ENCODE results near the gene ANXA2.

Gene ANXA2

DNA sequence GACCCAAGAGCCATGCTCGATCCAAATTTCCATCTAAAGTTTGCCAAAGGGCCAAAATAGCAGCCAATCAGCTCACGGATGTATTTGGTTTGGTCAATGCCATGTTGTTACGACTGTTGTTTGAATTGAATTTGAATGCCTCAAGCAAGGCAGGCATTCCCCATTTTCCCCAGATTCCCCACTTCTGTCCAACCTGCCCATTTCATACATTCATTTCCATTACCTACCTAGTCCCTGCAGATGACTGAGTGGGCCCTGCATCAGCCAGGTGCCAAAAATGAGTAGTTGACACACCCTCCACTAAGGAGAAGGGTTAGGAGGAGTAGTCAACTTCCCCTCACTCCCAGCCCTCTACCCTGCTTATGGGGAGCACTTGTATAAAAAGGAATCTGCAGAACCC lies 51.7 kb downstream of the ANXA2 start:
- TF ChIP-seq, protein P1, sequence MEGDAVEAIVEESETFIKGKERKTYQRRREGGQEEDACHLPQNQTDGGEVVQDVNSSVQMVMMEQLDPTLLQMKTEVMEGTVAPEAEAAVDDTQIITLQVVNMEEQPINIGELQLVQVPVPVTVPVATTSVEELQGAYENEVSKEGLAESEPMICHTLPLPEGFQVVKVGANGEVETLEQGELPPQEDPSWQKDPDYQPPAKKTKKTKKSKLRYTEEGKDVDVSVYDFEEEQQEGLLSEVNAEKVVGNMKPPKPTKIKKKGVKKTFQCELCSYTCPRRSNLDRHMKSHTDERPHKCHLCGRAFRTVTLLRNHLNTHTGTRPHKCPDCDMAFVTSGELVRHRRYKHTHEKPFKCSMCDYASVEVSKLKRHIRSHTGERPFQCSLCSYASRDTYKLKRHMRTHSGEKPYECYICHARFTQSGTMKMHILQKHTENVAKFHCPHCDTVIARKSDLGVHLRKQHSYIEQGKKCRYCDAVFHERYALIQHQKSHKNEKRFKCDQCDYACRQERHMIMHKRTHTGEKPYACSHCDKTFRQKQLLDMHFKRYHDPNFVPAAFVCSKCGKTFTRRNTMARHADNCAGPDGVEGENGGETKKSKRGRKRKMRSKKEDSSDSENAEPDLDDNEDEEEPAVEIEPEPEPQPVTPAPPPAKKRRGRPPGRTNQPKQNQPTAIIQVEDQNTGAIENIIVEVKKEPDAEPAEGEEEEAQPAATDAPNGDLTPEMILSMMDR (IDR thresholded peaks at IDR 0.05; ENCODE audit: control insufficient read depth, extremely low read depth, insufficient read depth), result no peak
- no peak overlapping the region for H3K4me3 ChIP-seq (ENCODE audit: low read depth, low read length)
- DNase-seq (ENCODE audit: low read depth), result no peak

DNA sequence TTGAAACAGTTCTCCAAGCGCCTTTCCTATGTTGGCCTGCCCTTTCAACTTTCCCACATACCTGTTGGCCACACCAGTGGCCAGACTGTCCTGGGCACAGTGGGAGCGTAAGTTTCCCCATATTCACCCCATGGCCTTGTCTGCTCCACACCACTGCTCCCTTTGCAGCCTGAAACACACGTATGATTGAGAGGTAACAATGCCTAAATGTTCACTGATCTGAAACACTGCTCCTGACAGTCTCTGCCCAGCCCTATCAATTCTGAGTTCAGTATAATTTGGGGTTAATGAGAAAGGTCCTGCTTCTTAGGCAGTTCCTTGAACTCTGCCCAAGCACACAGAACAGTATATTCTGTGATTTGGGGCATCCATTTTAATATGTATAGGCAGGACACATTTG lies 52.2 kb downstream of the ANXA2 start:
- DNase-seq (ENCODE audit: low read depth), result no peak
- TF ChIP-seq, protein P1 (IDR thresholded peaks at IDR 0.05; ENCODE audit: control insufficient read depth, extremely low read depth, insufficient read depth), result no peak
- no peak overlapping the region for H3K4me3 ChIP-seq (ENCODE audit: low read depth, low read length)

DNA sequence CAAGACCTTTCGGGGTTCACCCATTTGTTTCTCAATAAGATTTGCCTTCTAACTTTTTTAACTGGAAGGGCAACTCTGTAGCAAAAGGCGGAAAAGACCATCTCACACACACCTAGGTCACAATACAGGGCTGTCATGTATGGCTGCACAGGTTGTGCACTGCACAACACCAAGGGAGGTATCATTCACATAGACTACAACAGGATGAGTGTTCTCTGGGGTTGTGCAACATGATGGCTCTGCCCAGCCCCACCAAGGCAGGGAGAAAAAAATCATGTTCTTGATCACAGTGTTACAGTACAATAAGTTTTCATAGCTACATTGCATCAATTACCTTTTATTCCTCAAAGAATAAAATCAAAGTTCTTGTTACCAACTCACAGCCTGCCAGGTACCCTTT lies 52.8 kb downstream of the ANXA2 start:
- DNase-seq (ENCODE audit: low read depth), result no peak
- TF ChIP-seq, protein P1 (IDR thresholded peaks at IDR 0.05; ENCODE audit: control insufficient read depth, extremely low read depth, insufficient read depth), result no peak
- H3K4me3 ChIP-seq (ENCODE audit: low read depth, low read length), result no peak overlapping the region

DNA sequence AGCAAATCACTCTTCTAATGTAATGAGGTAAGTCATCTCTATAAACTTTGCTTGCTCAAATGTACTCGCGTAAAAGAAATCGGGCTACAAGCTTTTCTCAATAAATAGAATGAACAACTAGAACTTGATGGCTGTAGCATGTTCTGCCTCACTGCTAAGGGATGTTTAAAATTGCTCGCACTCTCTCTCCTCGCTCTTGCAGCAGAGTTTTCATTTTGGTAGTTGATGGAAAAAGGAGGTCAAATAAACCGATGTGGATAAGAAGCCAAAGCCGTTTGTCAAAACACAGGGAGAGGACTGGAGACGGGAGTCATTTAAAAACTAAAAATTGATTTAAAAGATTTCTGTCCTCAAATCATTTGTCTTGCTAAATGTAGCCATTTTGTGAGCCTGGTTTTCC lies 53.3 kb downstream of the ANXA2 start:
- H3K4me3 ChIP-seq (ENCODE audit: low read depth, low read length), result no peak overlapping the region
- no peak for DNase-seq (ENCODE audit: low read depth)
- TF ChIP-seq, protein P1 (IDR thresholded peaks at IDR 0.05; ENCODE audit: control insufficient read depth, extremely low read depth, insufficient read depth), result no peak

DNA sequence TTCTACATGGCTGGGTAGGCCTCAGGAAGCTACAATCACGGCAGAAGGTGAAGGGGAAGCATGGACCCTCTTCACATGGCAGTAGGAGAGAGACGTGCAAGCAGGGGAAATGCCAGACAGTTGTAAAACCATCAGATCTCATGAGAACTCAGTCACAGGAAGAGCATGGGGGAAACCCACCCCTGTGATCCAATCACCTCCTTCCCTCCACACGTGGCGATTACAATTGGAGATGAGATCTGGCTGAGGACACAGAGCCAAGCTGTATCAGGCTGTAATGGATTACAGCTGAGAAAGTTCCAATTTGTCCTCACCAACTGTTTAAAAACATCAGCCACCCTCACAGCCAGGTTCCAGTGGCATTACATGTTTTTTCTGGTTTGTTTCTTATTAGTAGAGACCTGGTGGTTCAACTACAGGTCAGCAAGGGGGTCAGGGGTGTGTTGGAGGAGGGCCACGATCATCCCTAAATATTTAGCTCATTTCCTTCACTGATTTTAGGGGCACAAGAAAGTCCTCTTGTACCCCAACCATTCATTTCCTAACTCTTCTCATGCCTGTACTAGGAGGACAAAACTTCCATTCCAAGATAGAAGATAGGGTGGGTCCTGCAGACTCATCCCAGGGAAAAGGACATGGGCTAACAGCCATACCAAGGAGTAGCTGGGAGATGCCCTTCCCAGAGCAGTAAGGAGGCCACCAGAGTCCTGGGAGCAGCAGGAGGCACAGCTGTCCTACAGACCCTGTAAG lies 54.4 kb downstream of the ANXA2 start:
- TF ChIP-seq, protein P1 (IDR thresholded peaks at IDR 0.05; ENCODE audit: control insufficient read depth, extremely low read depth, insufficient read depth), result no peak
- no peak for DNase-seq (ENCODE audit: low read depth)
- no peak overlapping the region for H3K4me3 ChIP-seq (ENCODE audit: low read depth, low read length)

DNA sequence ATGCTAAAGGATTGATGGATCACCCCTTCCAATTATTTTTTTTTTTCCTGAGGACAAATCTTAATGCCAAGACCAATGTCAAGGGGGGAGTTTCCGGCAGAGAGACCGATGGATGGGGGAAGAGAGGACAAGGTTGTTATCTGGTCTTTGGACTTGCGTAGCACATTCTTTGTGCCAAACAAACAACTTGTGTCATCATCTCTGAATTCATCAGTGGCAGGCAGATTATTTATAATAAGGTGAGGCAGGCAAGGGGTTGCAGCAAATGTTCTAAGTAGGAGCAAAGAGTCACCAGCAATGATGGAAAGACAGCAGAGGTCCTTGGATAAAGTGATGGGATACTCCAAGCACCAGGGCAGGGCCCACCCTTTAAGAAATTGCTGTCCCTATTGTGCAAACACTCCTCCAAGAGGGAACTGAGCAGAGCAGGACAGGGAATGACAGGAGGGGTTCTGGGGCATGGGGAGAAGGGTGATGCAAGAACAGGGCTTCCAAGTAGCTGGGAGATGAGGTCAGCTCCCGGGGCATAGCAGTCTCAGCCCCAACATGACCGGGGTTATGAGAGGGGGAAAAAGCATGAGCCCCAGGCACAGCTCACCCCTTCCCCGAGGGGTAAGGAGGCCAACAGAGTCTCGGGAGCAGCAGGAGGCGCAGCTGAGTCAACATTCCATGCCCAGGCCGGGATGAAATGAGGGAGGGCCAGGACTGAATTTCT lies 57.4 kb downstream of the ANXA2 start:
- H3K4me3 ChIP-seq (ENCODE audit: low read depth, low read length), result no peak overlapping the region
- TF ChIP-seq, protein P1 (IDR thresholded peaks at IDR 0.05; ENCODE audit: control insufficient read depth, extremely low read depth, insufficient read depth), result no peak
- DNase-seq (ENCODE audit: low read depth), result no peak
